LNCAP (cell line): ENCODE measurements around the gene ZSWIM3.

ENCODE experiments used
- CTCF ChIP-seq: fragments of 450-650 bp; IDR thresholded peaks from 2 replicates; pipeline ENCODE4 v1.5.1; 2017; ENCODE audit warnings: mild to moderate bottlenecking

Gene ZSWIM3

GRCh38 chr20:45898285-45898684, 40.9 kb downstream of the ZSWIM3 start:
- TF ChIP-seq CTCF = no peak

GRCh38 chr20:45899046-45899835, 41.8 kb downstream of the ZSWIM3 start:
- no peak for TF ChIP-seq CTCF

- TF ChIP-seq CTCF = no peak
These were observed 44.8 kb downstream of the ZSWIM3 start for GRCh38 chr20:45902199-45902701.

- TF ChIP-seq CTCF = no peak
These were observed 47.4 kb downstream of the ZSWIM3 start for GRCh38 chr20:45904583-45905504.

GRCh38 chr20:45905505-45906079, 48.2 kb downstream of the ZSWIM3 start:
- no peak for TF ChIP-seq CTCF

GRCh38 chr20:45907219-45907948, 50.0 kb downstream of the ZSWIM3 start:
- TF ChIP-seq CTCF = no peak

- no peak for TF ChIP-seq CTCF
These were observed 50.7 kb downstream of the ZSWIM3 start for GRCh38 chr20:45908084-45908483.
